ENCODE results near the gene GEMIN7. TPM values are rescaled to one million over a fixed set of nuclear protein-coding genes. Genes with fewer than 3 reads are reported as not detected.

Gene GEMIN7
- total and polyA plus RNA-seq, 2 of the 13 experiments (the other 11 are each of a cell fraction or from before 2014, with no cell fraction given) = 24.1 to 30.6 TPM

DNA sequence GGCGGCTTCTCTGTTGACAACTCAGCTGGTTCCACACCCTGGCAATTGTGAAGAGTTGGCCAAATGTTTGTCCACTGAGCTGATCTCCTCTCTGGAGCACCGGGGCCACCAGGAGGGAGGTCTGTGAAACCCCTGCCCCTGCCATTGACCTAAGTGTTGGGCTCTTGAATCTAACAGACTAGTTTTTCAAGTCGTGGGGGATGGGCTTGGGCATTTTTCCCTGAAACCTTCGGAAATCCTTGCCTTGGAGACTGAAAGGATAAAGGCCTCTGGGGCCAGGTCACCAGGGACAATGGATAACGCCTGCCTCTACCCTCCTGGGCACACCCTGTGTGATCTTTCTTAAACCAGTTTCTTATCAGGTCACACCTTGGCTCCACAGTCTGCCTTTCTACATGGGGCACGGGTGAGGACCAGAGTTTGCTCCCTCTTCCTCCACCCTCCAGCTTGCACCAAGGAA lies 881 bp downstream of the GEMIN7 start (continued):
- TF ChIP-seq, protein P1, sequence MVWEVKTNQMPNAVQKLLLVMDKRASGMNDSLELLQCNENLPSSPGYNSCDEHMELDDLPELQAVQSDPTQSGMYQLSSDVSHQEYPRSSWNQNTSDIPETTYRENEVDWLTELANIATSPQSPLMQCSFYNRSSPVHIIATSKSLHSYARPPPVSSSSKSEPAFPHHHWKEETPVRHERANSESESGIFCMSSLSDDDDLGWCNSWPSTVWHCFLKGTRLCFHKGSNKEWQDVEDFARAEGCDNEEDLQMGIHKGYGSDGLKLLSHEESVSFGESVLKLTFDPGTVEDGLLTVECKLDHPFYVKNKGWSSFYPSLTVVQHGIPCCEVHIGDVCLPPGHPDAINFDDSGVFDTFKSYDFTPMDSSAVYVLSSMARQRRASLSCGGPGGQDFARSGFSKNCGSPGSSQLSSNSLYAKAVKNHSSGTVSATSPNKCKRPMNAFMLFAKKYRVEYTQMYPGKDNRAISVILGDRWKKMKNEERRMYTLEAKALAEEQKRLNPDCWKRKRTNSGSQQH (CRISPR knock-in tag; IDR thresholded peaks at IDR 0.05; ENCODE audit: low read depth) = no peak
- TF ChIP-seq, protein P2, sequence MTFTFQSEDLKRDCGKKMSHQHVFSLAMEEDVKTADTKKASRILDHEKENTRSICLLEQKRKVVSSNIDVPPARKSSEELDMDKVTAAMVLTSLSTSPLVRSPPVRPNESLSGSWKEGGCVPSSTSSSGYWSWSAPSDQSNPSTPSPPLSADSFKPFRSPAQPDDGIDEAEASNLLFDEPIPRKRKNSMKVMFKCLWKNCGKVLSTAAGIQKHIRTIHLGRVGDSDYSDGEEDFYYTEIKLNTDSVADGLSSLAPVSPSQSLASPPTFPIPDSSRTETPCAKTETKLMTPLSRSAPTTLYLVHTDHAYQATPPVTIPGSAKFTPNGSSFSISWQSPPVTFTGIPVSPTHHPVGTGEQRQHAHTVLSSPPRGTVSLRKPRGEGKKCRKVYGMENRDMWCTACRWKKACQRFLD (CRISPR knock-in tag; IDR thresholded peaks at IDR 0.05; ENCODE audit: borderline replicate concordance) = no peak
- TF ChIP-seq TAF1 (CRISPR knock-in tag; IDR thresholded peaks at IDR 0.05) (no peak), AGO1 (IDR thresholded peaks at IDR 0.05; ENCODE audit: low read depth, low read length, poor library complexity, severe bottlenecking) (no peak), HNRNPK (IDR thresholded peaks at IDR 0.05; ENCODE audit: low read depth, low read length, poor library complexity, severe bottlenecking) (no peak), SOX5 (CRISPR knock-in tag; IDR thresholded peaks at IDR 0.05; ENCODE audit: borderline replicate concordance) (no peak), REXO4 (CRISPR knock-in tag; IDR thresholded peaks at IDR 0.05; ENCODE audit: borderline replicate concordance) (no peak)

DNA sequence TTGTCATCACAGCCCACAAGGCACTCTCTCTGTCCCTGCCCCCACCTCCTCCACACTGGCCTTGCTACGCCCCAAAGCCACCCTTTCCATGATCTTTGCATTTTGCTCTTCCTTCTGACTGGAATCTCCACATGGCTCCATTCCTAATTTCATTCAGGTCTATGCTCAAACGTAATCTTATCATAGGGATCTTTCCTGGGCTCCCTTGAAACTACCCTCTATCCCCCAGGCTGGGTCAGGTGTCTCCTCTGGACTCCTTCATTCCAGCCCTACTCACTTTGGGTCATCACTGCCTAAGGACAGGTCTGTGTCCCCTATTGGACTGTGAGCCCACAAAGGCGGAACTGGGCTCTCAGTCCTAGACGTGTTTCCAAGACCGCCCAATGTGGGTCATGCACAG lies 3.1 kb downstream of the GEMIN7 start:
- ATAC-seq (no peak), FAIRE-seq (no peak), DNase-seq (ENCODE audit: low spot score) (no peak)
- H3K4me1 ChIP-seq (ENCODE audit: insufficient read depth, low read length) = peaks cover 36% of the 10 kb centered on the region
- no peaks in the 10 kb centered on the region for H4K20me1 ChIP-seq (ENCODE audit: insufficient read depth, low read length)
- BruUV-seq (replicated peaks) = no TSS peak
- TF ChIP-seq, protein P3, sequence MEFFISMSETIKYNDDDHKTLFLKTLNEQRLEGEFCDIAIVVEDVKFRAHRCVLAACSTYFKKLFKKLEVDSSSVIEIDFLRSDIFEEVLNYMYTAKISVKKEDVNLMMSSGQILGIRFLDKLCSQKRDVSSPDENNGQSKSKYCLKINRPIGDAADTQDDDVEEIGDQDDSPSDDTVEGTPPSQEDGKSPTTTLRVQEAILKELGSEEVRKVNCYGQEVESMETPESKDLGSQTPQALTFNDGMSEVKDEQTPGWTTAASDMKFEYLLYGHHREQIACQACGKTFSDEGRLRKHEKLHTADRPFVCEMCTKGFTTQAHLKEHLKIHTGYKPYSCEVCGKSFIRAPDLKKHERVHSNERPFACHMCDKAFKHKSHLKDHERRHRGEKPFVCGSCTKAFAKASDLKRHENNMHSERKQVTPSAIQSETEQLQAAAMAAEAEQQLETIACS (CRISPR knock-in tag; IDR thresholded peaks at IDR 0.05) = no peak
- TF ChIP-seq HMG20B (CRISPR knock-in tag; conservative IDR thresholded peaks at IDR 0.05) (no peak), NFIB (CRISPR knock-in tag; IDR thresholded peaks at IDR 0.05; ENCODE audit: borderline replicate concordance) (no peak), AGO2 (optimal IDR thresholded peaks at IDR 0.05; ENCODE audit: low read depth, low read length) (no peak), ZNF607 (CRISPR knock-in tag; IDR thresholded peaks at IDR 0.05; ENCODE audit: borderline replicate concordance) (no peak), ZC3H13 (CRISPR knock-in tag; IDR thresholded peaks at IDR 0.05) (no peak), KMT2A (CRISPR knock-in tag; IDR thresholded peaks at IDR 0.05) (no peak), SATB2 (CRISPR knock-in tag; IDR thresholded peaks at IDR 0.05) (no peak), ZNF10 (CRISPR knock-in tag; IDR thresholded peaks at IDR 0.05; ENCODE audit: borderline replicate concordance, low read depth) (no peak), PPARG (CRISPR knock-in tag; conservative IDR thresholded peaks at IDR 0.05) (no peak), RAD51 (IDR thresholded peaks at IDR 0.05; ENCODE audit: borderline replicate concordance) (no peak), ZFYVE20 (CRISPR knock-in tag; IDR thresholded peaks at IDR 0.05; ENCODE audit: borderline replicate concordance, low read depth) (no peak)
- TF ChIP-seq, protein P4, sequence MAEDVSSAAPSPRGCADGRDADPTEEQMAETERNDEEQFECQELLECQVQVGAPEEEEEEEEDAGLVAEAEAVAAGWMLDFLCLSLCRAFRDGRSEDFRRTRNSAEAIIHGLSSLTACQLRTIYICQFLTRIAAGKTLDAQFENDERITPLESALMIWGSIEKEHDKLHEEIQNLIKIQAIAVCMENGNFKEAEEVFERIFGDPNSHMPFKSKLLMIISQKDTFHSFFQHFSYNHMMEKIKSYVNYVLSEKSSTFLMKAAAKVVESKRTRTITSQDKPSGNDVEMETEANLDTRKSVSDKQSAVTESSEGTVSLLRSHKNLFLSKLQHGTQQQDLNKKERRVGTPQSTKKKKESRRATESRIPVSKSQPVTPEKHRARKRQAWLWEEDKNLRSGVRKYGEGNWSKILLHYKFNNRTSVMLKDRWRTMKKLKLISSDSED (CRISPR knock-in tag; IDR thresholded peaks at IDR 0.05) = no peak
- H3K27me3 ChIP-seq (ENCODE audit: control insufficient read depth in 1 of 2, insufficient read depth in 2 of 2, low read length in 2 of 2) = no peaks in the 10 kb centered on the region; a peak in 1 of 5 replicates
- H3K27ac ChIP-seq (ENCODE audit: extremely low read length, insufficient read depth, low read length) = no peak overlapping the region
- no peak overlapping the region for H2AFZ ChIP-seq (ENCODE audit: low read length)
- intact Hi-C loops (cut with micrococcal nuclease; ENCODE audit: unreplicated experiment) = no loop called here
- ChIA-PET POLR2A (interaction anchor here (1.7 kb wide), 1 partner anchor 10 kb away, joined by 4 read pairs; no protein-coding TSS in a partner anchor), CTCF (ENCODE audit: low intra/inter-chr PET ratio, low total read pairs) (no interaction called here)
- H3K9ac ChIP-seq (ENCODE audit: insufficient read depth, low read depth, low read length) = no peak overlapping the region
- no peaks in the 10 kb centered on the region for H3K9me3 ChIP-seq (ENCODE audit: low read length)
- H3K4me2 ChIP-seq (ENCODE audit: low read depth, low read length) = no peak overlapping the region
- WGBS (ENCODE audit: low lambda C conversion rate) = 97% methylated on average over 5 of the region's 5 CpGs
- in situ Hi-C loops (cut with HindIII; ENCODE audit: extremely low pct_ligation_motif_present, low pct_unique_long_range_greater_than_20kb) = no loop called here
- peaks cover 42% of the 10 kb centered on the region for H3K79me2 ChIP-seq (ENCODE audit: insufficient read depth, low read length)
- peaks cover 9 to 14% of the 10 kb centered on the region in 2 experiments; a peak in 4 of 5 replicates for H3K36me3 ChIP-seq (replicated peaks in 1 of 2; ENCODE audit: control insufficient read depth in 1 of 2, insufficient read depth in 2 of 2, low read length in 2 of 2)
- no peak overlapping the region for H3K4me3 ChIP-seq (replicated peaks in 1 of 3; ENCODE audit: insufficient read depth in 1 of 3, low read depth in 2 of 3, low read length in 3 of 3)
